Hypothalamus (tissue), 51 donors: ENCODE results near the gene SARS1.
"Not testable (repeated sequence)": the region's sequence is repeated elsewhere in the genome, so short reads cannot be mapped to it uniquely, and the experiment has no call there.

ENCODE experiments used
- DNase-seq, 51 donors: peaks; one replicate each; lab custom pipeline; 2025; lab: John Stamatoyannopoulos, UW

SARS1 gene

GRCh38 chr1:109192433-109192832, 21.3 kb upstream of the SARS1 start:
- DNase-seq = no peak

- DNase-seq = peak in 1 of 51 donors; percentile 10
These were observed 19.8 kb upstream of the SARS1 start for GRCh38 chr1:109193653-109194590.

DNA sequence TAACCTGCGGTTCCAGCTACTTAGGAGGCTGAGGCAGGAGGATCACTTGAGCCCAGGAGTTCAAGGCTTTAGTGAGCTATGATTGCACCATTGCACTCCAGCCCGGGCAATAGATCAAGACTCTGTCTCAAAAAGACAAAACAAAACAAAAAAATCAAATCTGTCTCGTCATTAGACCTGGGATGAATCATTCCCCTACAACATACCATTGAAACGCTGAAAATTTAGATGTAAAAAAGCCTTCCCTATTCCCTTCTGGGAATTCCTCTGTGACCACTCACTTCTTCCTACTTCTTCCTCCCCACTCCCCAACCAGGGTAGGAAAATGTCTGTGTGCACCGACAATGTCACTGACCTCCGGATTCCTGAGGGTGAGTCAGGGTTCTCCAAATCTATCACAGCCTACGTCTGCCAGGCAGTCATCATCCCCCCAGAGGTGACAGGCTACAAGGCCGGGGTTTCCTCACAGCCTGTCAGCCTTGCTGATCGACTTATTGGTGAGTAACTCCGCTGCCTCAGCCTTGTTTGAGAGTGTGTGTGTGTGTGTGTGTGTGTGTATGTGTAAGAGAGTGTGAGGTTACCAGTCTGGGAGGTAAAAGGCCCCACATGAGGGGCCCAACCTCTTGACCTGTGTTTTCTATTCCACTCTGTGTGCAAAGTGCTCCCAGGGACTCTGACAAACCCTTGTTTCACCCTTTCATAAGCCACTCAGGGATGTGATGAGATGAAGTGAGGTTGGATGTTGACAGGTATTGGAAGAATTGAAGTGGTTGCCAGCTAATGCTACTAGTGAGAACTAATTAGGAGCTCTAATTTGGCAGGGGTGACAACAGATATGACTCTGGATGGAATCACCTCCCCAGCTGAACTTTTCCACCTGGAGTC, 16.3 kb upstream of the SARS1 start:
- no peak for DNase-seq

DNA sequence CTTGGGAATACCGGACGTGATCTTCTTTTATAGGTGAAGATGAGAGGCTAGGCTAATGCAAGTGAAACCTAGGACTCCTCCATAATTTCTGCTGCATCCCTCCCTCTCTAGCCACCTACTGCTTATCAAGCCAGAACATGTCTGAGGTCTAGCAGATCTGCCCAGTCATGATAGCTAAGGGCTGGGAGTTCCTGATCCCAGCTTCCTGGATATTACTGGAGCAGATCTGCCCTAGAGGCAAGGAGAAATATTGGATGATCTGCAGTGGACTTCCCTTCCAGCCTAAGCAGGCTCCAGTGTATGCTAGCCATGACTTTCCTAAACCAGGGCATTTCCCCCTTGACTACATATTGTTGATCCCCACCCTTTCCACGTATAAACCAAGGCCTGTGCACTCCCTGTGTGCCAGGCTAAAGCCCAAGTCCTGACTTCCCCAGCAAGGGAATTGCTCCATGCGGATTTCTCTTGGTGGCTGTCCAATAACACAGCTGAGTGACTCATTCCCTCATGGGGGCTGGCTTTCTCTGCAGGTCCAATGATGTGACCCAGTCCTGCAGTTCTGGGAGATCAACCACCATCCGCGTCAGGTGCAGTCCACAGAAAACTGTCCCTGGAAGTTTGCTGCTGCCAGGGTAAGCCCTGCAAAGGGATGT, 15.5 kb upstream of the SARS1 start:
- DNase-seq = peak in 6 of 51 donors; percentile 7 to 52 (median 15)

- DNase-seq = no peak
These were observed 15.0 kb upstream of the SARS1 start for GRCh38 chr1:109198745-109199144.

- no peak for DNase-seq
These were observed 14.0 kb upstream of the SARS1 start for GRCh38 chr1:109199710-109200109.

GRCh38 chr1:109201123-109201703, 12.5 kb upstream of the SARS1 start:
- peak in 34 of 51 donors; percentile 2 to 82 (median 39) for DNase-seq

- DNase-seq = no peak
These were observed 9.2 kb upstream of the SARS1 start for GRCh38 chr1:109204484-109204883.

- DNase-seq = no peak
These were observed 7.4 kb upstream of the SARS1 start for GRCh38 chr1:109206339-109206738.

DNA sequence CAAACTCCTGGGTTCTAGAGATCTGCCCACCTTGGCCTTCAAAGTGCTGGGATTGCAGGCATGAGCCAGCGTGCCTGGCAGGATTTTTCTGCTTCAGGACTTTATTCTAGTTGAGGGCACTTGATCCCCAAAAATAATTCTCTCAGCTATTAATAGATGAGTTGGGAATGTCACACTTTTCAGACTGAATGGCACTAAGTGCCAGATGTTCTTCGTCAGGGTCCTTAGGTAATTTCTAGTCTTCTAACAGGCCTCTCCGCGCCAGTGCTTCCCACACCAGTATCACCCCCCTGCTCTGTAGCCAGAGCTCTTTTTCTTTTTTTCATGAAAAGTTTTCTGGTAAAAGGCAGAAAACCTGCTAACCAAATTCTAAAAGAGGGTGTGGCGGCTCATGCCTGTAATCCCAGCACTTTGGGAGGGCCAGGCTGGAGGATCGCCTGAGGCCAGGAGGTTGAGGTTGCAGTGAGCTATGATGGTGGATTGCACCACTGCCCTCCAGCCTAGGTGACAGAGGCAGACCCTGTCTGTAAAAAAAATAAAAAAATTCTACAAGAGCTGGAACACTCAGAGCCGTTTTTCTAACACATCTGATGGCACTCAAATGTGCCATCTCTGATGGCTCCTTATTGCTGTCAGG, 6.1 kb upstream of the SARS1 start:
- DNase-seq = no peak

GRCh38 chr1:109208394-109208793, 5.3 kb upstream of the SARS1 start:
- DNase-seq = no peak

DNA sequence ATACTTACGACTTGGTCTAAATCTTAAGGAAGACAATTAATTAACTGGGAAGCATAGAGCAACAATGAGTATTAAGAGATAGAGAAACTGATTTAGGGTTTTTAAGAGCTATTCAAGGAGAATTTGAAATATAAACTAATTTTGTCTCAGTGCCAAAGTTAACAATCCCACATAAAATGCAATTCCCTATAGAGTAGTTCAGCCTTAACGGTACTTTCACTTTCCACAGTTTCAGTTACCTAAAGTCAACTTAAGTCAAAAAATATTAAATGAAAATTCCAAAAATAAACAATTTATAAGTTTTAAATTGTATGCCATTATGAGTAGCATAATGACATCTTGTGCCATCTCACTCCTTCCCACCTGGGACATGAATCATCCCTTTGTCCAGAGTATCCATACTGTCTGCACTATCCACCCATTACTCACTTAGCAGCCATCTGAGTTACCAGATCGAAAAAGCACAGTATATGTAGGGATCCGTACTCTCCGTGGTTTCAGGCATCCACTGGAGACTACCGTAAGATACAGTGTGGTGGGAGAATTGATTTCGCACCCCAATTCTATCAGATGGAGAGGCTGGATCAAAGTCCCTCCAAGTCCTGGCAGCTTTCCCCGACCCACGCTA, 4.8 kb upstream of the SARS1 start:
- no peak for DNase-seq

GRCh38 chr1:109210058-109210457, 3.7 kb upstream of the SARS1 start:
- DNase-seq = no peak

GRCh38 chr1:109213345-109213823, 334 bp upstream of the SARS1 start:
- no peak for DNase-seq

GRCh38 chr1:109214695-109215623, 1.2 kb downstream of the SARS1 start:
- peak in 10 of 51 donors; percentile 10 to 54 (median 26) for DNase-seq

GRCh38 chr1:109216662-109217061, 2.9 kb downstream of the SARS1 start:
- no peak for DNase-seq

DNA sequence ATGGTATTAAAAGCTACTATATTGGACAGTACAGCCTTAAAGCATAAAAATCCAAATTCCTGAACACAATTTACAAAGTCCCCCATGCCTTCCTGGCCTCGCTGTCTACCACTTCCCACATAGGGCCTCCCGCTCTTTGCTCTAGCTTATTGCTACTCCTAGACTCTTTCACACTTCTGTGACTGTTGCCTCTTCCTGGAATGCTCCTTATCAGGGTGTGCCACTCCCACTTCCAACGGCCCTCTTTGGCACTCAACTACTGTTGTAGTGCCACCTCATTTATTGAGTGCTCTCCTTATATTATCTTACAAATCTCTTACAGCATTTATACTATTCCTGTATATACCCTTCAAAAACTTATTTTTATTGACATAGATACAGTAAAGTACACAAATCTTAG, 4.8 kb downstream of the SARS1 start:
- DNase-seq = no peak

DNA sequence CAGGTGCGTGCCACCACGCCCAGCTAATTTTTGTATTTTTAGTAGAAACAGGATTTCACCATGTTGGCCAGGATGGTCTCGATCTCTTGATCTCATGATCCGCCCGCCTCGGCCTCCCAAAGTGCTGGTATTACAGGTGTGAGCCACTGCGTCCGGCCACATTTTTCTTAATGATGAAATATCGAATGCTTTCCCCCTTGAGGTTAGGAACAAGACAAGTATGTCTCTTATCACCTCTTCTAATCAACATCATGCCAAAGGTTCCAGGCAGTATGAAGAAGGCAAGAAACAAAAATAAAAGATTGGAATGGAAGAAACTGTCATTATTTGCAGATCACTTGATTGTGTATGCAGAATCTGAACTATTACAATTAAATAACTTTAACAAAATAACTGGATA, 7.5 kb downstream of the SARS1 start:
- not testable (repeated sequence) for DNase-seq
